Ovary (tissue), 9 donors: Measurements from ENCODE around the gene MAP2K5. TPM values are rescaled to one million over a fixed set of nuclear protein-coding genes. Genes with fewer than 3 reads are reported as not detected.

Experiments used
- DNase-seq, 5 donors: peaks; one replicate each; pipeline ENCODE4 v3.0.0-alpha.2; 2019 to 2020
- H3K27ac ChIP-seq, 2 donors: fragments of 200-600 bp; one replicate each; pipeline versions ENCODE4 v1.5.1 to v1.8.0; 2019 to 2022
- H3K27me3 ChIP-seq: fragments of 200-600 bp; one replicate; pipeline ENCODE4 v1.8.0; 2022
- H3K36me3 ChIP-seq: fragments of 200-600 bp; sonication (generic); one replicate; pipeline ENCODE4 v1.5.1; 2019
- H3K4me1 ChIP-seq: one replicate; pipeline ENCODE4 v1.8.1; 2013; ENCODE audit warnings: mild to moderate bottlenecking, moderate library complexity; ENCODE audit not compliant: insufficient read depth
- H3K4me3 ChIP-seq: fragments of 200-600 bp; sonication (generic); one replicate; pipeline ENCODE4 v1.5.1; 2017
- H3K9me3 ChIP-seq, 2 donors: fragments of 200-600 bp in 1 of 2; sonication (generic) in 1 of 2; one replicate each; pipeline versions ENCODE4 v1.5.1 to v1.8.1; 2013 to 2019; ENCODE audit warnings: mild to moderate bottlenecking in 1 of 2, moderate library complexity in 1 of 2
- EP300 ChIP-seq: sonication (generic); formaldehyde crosslinking; IDR thresholded peaks from one replicate; pipeline ENCODE4 v1.6.1; 2017; ENCODE audit warnings: antibody characterized with exemption
- POLR2A ChIP-seq: fragments of 450-650 bp; IDR thresholded peaks from one replicate; pipeline ENCODE4 v1.6.1; 2017; ENCODE audit warnings: antibody characterized with exemption, mild to moderate bottlenecking, moderate library complexity
- WGBS, 3 donors: extraction: QIAGEN DNeasy Blood & Tissue Kit in 1 of 3; methylation state at CpG; one replicate each; pipeline versions ENCODE4 v1.1.5 to v1.1.7; 2013 to 2017; 5-methylcytosine and 5-hydroxymethylcytosine counted together
- intact Hi-C, 4 donors: fragments of 100-400 bp; cut with DNase I; formaldehyde crosslinking; loops; one replicate each; pipeline versions ENCODE4 v1.11.0 to v1.15.1; 2022 to 2023
- polyA plus RNA-seq, 2 donors: library from polyadenylated mRNA; stranded (reverse); fragments of 200-250 nt in 1 of 2; fragments of 350-450 nt in 1 of 2; fragmentation: Illumina TruSeq in 1 of 2; extraction: RNeasy Lipid Tissue Mini Kit (QIAGEN cat#74804) in 1 of 2; gene quantifications; one replicate each; pipeline ENCODE4 v1.2.3, GENCODE V29; 2013 to 2014
- total RNA-seq, 7 donors: library from RNA; depleted of rRNA in 2 of 7; stranded (reverse); fragments of >200 nt in 2 of 7; fragmentation: NEBNext Ultra II Directional in 3 of 7; extraction: Animal tissue kit (Norgen Biotek cat#: 25700) in 3 of 7; gene quantifications; one replicate each; pipeline versions ENCODE4 v1.1.0 to v1.2.4, GENCODE V29; 2016 to 2023
- TF ChIP-seq, protein P1 (sequence below), 3 donors: fragments of 450-650 bp in 2 of 3; fragments of 200-600 bp in 1 of 3; IDR thresholded peaks; one replicate each; pipeline versions ENCODE4 v1.5.1 to v1.8.0; 2016 to 2022; ENCODE audit warnings: antibody characterized with exemption in 3 of 3, mild to moderate bottlenecking in 1 of 3
- donor health status: DM: no; HTN: no; CAD: no; lungs with moderate emphysema.
- donor health status: DM: no; HTN: no; CAD: no.
- donor health status: Bipolar disorder and iron deficiency.
- donor health status: DM: yes; HTN: yes; CAD: no.
- donor health status: DM: no; HTN: no; CAD: no.
- donor health status: DM: yes; HTN: yes; CAD: no.

Gene MAP2K5
- total and polyA plus RNA-seq, 9 donors = 4.0 to 39.8 (median 23.2) TPM

DNA sequence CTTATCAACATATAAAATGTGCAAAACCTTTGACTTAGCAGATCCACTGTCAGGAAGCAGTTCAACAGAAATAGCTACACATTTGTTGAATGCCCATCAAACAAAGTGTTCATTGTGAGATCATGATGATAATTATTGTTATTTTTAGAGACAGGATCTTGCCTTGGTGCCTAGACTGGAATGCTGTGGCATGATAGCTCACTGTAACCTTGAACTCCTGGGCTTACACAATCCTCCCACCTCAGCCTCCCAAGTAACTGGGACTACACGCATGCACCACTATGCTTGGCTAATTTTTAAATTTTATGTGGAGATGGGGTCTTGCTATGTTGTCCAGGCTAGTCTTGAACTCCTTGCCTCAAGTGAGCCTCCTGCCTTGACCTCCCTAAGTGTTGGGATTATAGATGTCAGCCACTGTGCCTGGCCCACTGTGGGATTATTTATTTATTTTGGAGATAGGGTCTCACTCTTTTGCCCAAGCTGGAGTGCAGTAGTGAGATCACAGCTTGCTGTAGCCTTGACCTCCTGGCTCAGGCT is 8.8 kb downstream of the MAP2K5 start:
- no peak for TF ChIP-seq POLR2A
- TF ChIP-seq, protein P1, sequence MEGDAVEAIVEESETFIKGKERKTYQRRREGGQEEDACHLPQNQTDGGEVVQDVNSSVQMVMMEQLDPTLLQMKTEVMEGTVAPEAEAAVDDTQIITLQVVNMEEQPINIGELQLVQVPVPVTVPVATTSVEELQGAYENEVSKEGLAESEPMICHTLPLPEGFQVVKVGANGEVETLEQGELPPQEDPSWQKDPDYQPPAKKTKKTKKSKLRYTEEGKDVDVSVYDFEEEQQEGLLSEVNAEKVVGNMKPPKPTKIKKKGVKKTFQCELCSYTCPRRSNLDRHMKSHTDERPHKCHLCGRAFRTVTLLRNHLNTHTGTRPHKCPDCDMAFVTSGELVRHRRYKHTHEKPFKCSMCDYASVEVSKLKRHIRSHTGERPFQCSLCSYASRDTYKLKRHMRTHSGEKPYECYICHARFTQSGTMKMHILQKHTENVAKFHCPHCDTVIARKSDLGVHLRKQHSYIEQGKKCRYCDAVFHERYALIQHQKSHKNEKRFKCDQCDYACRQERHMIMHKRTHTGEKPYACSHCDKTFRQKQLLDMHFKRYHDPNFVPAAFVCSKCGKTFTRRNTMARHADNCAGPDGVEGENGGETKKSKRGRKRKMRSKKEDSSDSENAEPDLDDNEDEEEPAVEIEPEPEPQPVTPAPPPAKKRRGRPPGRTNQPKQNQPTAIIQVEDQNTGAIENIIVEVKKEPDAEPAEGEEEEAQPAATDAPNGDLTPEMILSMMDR (IDR thresholded peaks at IDR 0.05) = no peak
- TF ChIP-seq EP300 = no peak
- H3K36me3 ChIP-seq = no peaks in the 10 kb centered on the region
- H3K9me3 ChIP-seq = no peaks in the 10 kb centered on the region
- WGBS, 3 donors = 86 to 93% (median 90%) methylated on average over 1 of the region's 1 CpG
- no peak for DNase-seq
- no peak overlapping the region for H3K27ac ChIP-seq
- H3K27me3 ChIP-seq = no peaks in the 10 kb centered on the region
- no peak overlapping the region for H3K4me3 ChIP-seq
- no peaks in the 10 kb centered on the region for H3K4me1 ChIP-seq
- intact Hi-C loops = no loop called here

DNA sequence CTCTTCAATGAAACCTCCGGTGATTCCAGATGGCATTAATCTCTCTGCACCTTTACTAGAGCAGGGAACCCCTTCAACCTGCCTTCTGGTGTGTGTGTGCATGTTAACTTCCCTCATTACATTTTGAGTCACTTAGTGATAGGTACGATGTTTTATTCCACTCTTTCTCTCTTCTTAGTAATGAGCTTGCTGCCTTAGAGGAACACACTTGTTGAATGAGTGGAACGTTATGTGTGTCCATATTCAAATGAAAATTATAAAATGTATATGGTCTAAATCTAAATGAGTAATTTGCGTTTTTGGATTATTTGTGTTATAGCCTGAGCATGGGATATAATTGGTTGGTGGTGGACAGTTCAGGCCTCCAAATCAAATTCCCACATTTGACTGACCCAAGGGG is 12.1 kb downstream of the MAP2K5 start:
- no peak overlapping the region for H3K4me3 ChIP-seq
- TF ChIP-seq, protein P1 (IDR thresholded peaks at IDR 0.05) = no peak
- no peak for TF ChIP-seq POLR2A
- no peak for TF ChIP-seq EP300

DNA sequence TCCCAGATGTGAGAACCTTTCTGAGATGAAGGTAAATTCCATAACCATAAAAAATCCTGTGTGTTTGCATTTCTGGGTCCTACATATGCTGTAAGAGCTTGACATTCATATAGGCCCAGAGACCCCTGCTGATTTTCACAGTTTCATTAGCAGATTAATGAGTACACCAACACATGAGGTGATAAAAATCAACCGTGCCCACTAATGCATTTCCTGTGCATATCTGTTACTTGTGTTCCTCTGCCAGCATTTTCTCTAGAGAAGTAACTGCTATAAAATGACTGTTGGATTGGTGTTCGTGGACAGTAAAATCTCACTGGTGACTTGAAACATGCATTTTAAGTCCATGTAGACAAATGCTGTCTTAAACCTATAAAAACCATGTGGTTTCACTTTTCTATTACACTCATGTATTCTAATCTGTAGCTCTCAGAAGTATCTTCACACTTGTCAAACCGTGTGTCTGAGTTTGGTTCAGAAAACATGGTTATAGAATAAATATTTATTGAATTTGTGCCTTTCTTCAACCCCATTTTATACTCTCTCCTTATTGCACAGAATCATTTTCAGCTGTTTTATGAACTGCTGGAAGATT is 14.6 kb downstream of the MAP2K5 start:
- WGBS, 3 donors = 89 to 91% (median 90%) methylated on average over 3 of the region's 3 CpGs
- no peak for DNase-seq

More for the DNA sequence above, 12.1 kb downstream of the MAP2K5 start:
- WGBS, 3 donors = 94 to 96% (median 94%) methylated on average over 4 of the region's 4 CpGs
- DNase-seq = no peak
- Histone ChIP-seq H3K4me1 (no peaks in the 10 kb centered on the region), H3K9me3 (no peaks in the 10 kb centered on the region), H3K27ac (no peak overlapping the region), H3K27me3 (no peaks in the 10 kb centered on the region), H3K36me3 (no peaks in the 10 kb centered on the region)
- intact Hi-C loops = no loop called here

DNA sequence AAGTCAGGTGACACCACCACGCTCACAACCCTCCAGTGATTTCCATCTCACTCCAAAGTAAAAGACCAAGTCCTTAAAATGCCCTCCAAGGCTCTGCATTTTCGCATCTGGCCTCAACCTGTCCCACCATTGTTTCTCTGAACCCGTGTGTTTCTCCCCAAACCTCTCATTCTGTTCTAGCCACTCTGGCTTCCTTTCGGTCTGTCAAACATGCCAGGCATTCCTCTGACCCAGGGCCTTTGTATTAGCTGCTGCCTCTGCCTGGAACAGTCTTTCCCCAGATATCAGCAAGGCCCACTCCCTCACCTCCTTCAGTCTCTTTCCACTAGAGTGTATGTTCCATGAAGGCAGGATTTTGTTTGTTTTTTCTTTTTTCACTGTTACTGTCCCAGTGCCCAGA is 16.0 kb downstream of the MAP2K5 start:
- Histone ChIP-seq H3K4me3 (no peak overlapping the region), H3K9me3 (no peaks in the 10 kb centered on the region), H3K36me3 (no peaks in the 10 kb centered on the region), H3K4me1 (no peaks in the 10 kb centered on the region), H3K27ac (no peak overlapping the region), H3K27me3 (no peaks in the 10 kb centered on the region)
- no peak for DNase-seq
- 90 to 94% (median 93%) methylated on average over 4 of the region's 4 CpGs for WGBS, 3 donors
- TF ChIP-seq, protein P1 (IDR thresholded peaks at IDR 0.05) = no peak
- TF ChIP-seq EP300 (no peak), POLR2A (no peak)
- intact Hi-C loops = no loop called here

More for the DNA sequence above, 14.6 kb downstream of the MAP2K5 start:
- no peak overlapping the region for H3K4me3 ChIP-seq
- no peaks in the 10 kb centered on the region for H3K36me3 ChIP-seq
- H3K4me1 ChIP-seq = no peaks in the 10 kb centered on the region
- H3K9me3 ChIP-seq = no peaks in the 10 kb centered on the region
- TF ChIP-seq, protein P1 (IDR thresholded peaks at IDR 0.05) = no peak
- TF ChIP-seq POLR2A (no peak), EP300 (no peak)
- H3K27ac ChIP-seq = no peak overlapping the region
- intact Hi-C loops = no loop called here
- no peaks in the 10 kb centered on the region for H3K27me3 ChIP-seq
